Panc1 (cell line): ENCODE results near the gene SLC37A1.

Experiments used
- CTCF ChIP-seq: fragments of 450-650 bp; IDR thresholded peaks from 2 replicates; pipeline ENCODE4 v1.5.1; 2017; ENCODE audit warnings: mild to moderate bottlenecking
- POLR2AphosphoS5 ChIP-seq: IDR thresholded peaks from 2 replicates; pipeline ENCODE4 v1.6.1; 2012; ENCODE audit warnings: mild to moderate bottlenecking, low read depth, low read length, moderate library complexity
- SIN3A ChIP-seq: IDR thresholded peaks from 2 replicates; pipeline ENCODE4 v1.6.1; 2012; ENCODE audit warnings: low read depth, mild to moderate bottlenecking, low read length, moderate library complexity, borderline replicate concordance; ENCODE audit not compliant: insufficient read depth

- TF ChIP-seq CTCF (no peak), POLR2AphosphoS5 (no peak), SIN3A (no peak)
These were observed 108.6 kb downstream of the SLC37A1 start for GRCh38 chr21:42622284-42622683.
